ENCODE measurements around the gene EPO.
"Not testable (repeated sequence)": the region's sequence is repeated elsewhere in the genome, so short reads cannot be mapped to it uniquely, and the experiment has no call there.

EPO gene

GRCh38 chr7:100759357-100760171 lies 39.3 kb downstream of the EPO start:
- TF ChIP-seq CTCF (conservative IDR thresholded peaks at IDR 0.05): no peak
- no peak for TF ChIP-seq ZFX (IDR thresholded peaks at IDR 0.05)
- no peak overlapping the region for H3K27ac ChIP-seq

GRCh38 chr7:100762841-100763240 lies 42.6 kb downstream of the EPO start:
- H3K27ac ChIP-seq: not testable (repeated sequence)

- TF ChIP-seq CTCF (conservative IDR thresholded peaks at IDR 0.05): no peak
- no peak for TF ChIP-seq ZFX (IDR thresholded peaks at IDR 0.05)
- no peak overlapping the region for H3K27ac ChIP-seq
These were observed 43.4 kb downstream of the EPO start for GRCh38 chr7:100763556-100764140.

GRCh38 chr7:100764841-100765240 lies 44.6 kb downstream of the EPO start:
- no peak for TF ChIP-seq ZFX (IDR thresholded peaks at IDR 0.05)
- TF ChIP-seq CTCF (conservative IDR thresholded peaks at IDR 0.05): no peak
- H3K27ac ChIP-seq: no peak overlapping the region

- no peak overlapping the region for H3K27ac ChIP-seq
- no peak for TF ChIP-seq CTCF (conservative IDR thresholded peaks at IDR 0.05)
- TF ChIP-seq ZFX (IDR thresholded peaks at IDR 0.05): no peak
These were observed 45.0 kb downstream of the EPO start for GRCh38 chr7:100765250-100765649.

GRCh38 chr7:100768784-100769183 lies 48.5 kb downstream of the EPO start:
- TF ChIP-seq ZFX (IDR thresholded peaks at IDR 0.05) (no peak), CTCF (conservative IDR thresholded peaks at IDR 0.05) (no peak)
- no peak overlapping the region for H3K27ac ChIP-seq
